ENCODE results near the gene TNNT2.

- TF ChIP-seq CTCF (conservative IDR thresholded peaks at IDR 0.05), result no peak
- no peak for TF ChIP-seq EZH2 (IDR thresholded peaks at IDR 0.05; ENCODE audit: low read depth)
Observed at GRCh38 chr1:201397675-201398074, 20.2 kb upstream of the TNNT2 start.

Data from PC-9 (cell line).